Activated T-cell treated with anti-CD3 and anti-CD28 coated beads for 4 hours (primary cell): ENCODE measurements around the gene HSPA12B.
"Not testable (repeated sequence)": the region's sequence is repeated elsewhere in the genome, so short reads cannot be mapped to it uniquely, and the experiment has no call there.

Source experiments
- DNase-seq: peaks from one replicate; pipeline ENCODE4 v3.0.0-alpha.2; 2020

HSPA12B gene

DNA sequence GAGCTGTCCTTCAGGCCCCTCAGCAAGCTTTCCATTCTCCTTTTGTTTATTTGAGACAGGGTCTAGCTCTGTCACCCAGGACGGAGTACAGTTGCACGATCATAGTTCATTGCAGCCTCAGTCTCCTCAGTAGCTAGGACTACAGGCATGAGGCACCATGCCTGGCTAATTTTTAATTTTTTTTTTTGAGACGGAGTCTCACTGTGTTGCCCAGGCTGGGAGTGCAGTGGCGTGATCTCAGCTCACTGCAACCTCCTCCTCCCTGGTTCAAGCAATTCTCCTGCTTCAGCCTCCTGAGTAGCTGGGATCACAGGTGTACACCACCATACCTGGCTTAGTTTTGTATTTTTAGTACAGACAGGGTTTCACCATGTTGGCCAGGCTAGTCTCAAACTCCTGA, 56.7 kb downstream of the HSPA12B start:
- not testable (repeated sequence) for DNase-seq

GRCh38 chr20:3794168-3794567, 61.7 kb downstream of the HSPA12B start:
- not testable (repeated sequence) for DNase-seq

GRCh38 chr20:3794701-3795420, 62.4 kb downstream of the HSPA12B start:
- no peak for DNase-seq

- DNase-seq: peak; percentile 82
Measured at GRCh38 chr20:3795511-3796468, 63.3 kb downstream of the HSPA12B start, which contains the start of gene CDC25B. Gene CDC25B, plus strand, starts transcription at chr20:3796310. Its CDS starts 222 bp downstream, at chr20:3796532.

DNA sequence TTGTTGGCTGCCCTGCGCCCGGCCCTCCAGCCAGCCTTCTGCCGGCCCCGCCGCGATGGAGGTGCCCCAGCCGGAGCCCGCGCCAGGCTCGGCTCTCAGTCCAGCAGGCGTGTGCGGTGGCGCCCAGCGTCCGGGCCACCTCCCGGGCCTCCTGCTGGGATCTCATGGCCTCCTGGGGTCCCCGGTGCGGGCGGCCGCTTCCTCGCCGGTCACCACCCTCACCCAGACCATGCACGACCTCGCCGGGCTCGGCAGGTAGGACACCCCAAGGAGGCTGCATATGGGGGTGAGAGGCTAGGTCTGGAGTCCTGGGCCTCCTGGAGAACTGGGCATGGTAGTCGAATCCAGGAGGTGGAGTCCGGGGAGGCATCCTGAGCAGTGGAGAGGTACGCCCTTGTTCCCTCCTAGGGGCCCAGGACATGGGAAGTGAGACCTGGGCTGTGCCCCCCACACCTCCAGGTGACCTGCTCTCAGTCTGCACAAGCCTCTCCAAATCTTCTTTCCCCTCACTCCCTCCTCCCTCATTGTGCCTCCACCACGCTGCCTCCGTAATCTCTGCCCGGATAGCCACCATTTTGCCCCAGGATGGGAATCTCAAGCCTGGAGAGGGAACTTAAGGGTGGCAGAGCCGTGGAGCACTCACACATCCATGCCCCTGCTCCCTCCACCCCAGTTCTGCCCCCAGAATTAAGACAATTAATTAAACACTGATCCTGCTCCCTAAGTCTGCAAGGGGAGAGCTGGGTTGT, 64.2 kb downstream of the HSPA12B start:
- no peak for DNase-seq

DNA sequence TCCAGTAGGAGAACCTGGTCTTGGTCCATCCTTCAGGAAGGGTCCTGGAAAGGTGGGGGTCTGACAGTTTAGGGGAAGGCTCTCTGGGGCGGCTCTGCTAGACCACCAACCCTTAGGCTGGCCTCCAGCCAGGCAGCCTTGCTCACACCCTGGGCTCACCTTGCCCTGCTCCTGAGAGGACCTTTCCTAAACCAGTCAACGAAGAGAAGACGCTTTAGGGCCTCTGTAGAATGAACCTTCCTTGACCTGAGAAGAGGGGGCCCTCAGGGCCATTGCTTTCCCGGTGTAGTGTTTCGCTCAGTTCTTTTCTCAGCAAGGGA, 64.7 kb downstream of the HSPA12B start:
- DNase-seq: no peak

- no peak for DNase-seq
Measured at GRCh38 chr20:3797592-3798372, 65.3 kb downstream of the HSPA12B start.

- no peak for DNase-seq
Measured at GRCh38 chr20:3798373-3798768, 65.9 kb downstream of the HSPA12B start.

DNA sequence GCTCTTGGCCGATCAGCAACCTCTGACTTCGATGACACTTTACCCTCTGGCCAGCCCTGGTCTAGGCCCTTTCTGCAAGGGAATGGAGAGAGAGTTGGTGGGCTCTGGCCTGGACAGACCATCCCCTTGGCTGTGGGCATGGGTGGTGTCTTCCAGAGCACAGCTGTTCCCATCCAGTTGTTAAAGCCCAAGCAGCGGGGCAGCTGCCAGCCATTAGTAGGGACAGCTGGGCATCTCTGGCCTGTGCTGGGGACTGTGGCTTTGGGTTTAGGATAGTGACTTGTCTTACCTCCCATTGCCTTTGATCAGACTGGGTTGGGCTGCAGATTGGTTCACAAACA, 66.4 kb downstream of the HSPA12B start:
- no peak for DNase-seq

DNA sequence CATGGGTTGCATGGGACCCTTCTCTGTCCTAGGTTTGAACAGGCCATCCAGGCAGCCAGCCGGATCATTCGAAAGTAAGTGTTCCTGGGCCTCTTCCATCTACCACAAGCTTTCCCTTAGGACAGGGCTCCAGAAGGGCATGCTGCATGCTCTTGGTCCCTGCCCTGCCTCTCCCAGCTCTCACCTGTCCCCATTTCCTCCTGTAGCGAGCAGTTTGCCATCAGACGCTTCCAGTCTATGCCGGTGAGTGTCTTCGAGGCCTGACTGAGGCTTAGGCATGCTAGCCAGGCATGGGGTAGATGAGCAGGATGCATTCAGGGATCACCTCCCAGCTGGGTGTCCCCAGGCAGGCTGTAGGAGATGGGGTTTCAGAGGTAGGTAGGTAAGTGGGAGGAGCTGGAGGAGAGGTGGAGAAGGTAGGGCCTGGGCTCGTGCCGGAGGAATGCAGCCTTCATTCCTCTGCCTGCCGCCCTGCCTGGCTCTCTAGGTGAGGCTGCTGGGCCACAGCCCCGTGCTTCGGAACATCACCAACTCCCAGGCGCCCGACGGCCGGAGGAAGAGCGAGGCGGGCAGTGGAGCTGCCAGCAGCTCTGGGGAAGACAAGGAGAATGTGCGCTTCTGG, 67.9 kb downstream of the HSPA12B start:
- no peak for DNase-seq

DNA sequence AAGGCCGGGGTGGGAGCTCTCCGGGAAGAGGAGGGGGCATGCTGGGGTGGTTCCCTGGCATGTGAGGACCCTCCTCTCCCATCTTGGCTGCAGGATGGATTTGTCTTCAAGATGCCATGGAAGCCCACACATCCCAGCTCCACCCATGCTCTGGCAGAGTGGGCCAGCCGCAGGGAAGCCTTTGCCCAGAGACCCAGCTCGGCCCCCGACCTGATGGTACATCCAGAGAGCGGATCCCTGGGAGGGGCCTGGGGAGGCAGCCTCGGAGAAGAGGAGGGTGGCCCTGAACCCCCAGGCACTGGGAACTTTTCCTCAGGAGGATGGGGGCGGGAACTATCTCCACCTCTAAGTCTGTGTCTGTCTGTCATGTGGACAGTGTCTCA, 68.4 kb downstream of the HSPA12B start:
- DNase-seq: no peak

GRCh38 chr20:3801299-3801698, 68.8 kb downstream of the HSPA12B start:
- DNase-seq: no peak

DNA sequence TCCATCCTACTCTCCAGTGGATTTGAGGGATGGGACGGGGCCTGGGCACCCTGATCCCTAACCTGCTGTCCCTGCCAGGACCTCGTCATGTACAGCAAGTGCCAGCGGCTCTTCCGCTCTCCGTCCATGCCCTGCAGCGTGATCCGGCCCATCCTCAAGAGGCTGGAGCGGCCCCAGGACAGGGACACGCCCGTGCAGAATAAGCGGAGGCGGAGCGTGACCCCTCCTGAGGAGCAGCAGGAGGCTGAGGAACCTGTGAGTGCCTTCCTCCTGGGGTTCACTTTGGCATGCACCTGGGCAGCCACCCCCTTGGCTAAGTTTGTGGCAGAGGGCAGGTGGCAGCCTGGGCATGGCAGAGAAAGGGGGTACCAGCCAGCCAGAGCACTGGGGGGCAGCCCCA, 69.4 kb downstream of the HSPA12B start:
- DNase-seq: no peak
